Neural crest cell (in vitro differentiated cells): ENCODE data around the gene GPR137C. TPM values are rescaled to one million over a fixed set of nuclear protein-coding genes. Genes with fewer than 3 reads are reported as not detected.
"Not testable (repeated sequence)": the region's sequence is repeated elsewhere in the genome, so short reads cannot be mapped to it uniquely, and the experiment has no call there.

ENCODE experiments used
- DNase-seq: peaks from one replicate; pipeline ENCODE4 v3.0.0; 2021; ENCODE audit warnings: low read depth, mixed read lengths, low spot score
- H3K27ac Mint-ChIP-seq: one replicate; pipeline ENCODE4 v1.8.0; 2021; ENCODE audit warnings: mild to moderate bottlenecking, mixed read lengths; ENCODE audit not compliant: unreplicated experiment
- H3K27me3 Mint-ChIP-seq: 2 replicates; pipeline ENCODE4 v1.8.0; 2021; ENCODE audit warnings: low read depth, mild to moderate bottlenecking, mixed read lengths
- H3K36me3 Mint-ChIP-seq: 2 replicates; pipeline ENCODE4 v1.8.0; 2021; ENCODE audit warnings: low read depth, mild to moderate bottlenecking, mixed read lengths
- H3K4me1 Mint-ChIP-seq: 2 replicates; pipeline ENCODE4 v1.8.0; 2021; ENCODE audit warnings: mixed read lengths
- H3K4me3 Mint-ChIP-seq: one replicate; pipeline ENCODE4 v1.8.0; 2021; ENCODE audit warnings: mild to moderate bottlenecking, mixed read lengths
- H3K9me3 Mint-ChIP-seq: 2 replicates; pipeline ENCODE4 v1.8.0; 2021; ENCODE audit warnings: mixed read lengths
- total RNA-seq: library from RNA; stranded (reverse); gene quantifications from 2 replicates; pipeline ENCODE4 v1.2.1, GENCODE V29; 2021
- TF ChIP-seq, protein P1 (sequence below): fragments of 200-600 bp; sonication (generic); conservative IDR thresholded peaks from 2 replicates; pipeline ENCODE4 v1.5.0; 2021; ENCODE audit warnings: antibody characterized with exemption, mild to moderate bottlenecking

GPR137C gene
- total RNA-seq, 1 donor from 2014 or later: 3.9 TPM

- TF ChIP-seq, protein P1, sequence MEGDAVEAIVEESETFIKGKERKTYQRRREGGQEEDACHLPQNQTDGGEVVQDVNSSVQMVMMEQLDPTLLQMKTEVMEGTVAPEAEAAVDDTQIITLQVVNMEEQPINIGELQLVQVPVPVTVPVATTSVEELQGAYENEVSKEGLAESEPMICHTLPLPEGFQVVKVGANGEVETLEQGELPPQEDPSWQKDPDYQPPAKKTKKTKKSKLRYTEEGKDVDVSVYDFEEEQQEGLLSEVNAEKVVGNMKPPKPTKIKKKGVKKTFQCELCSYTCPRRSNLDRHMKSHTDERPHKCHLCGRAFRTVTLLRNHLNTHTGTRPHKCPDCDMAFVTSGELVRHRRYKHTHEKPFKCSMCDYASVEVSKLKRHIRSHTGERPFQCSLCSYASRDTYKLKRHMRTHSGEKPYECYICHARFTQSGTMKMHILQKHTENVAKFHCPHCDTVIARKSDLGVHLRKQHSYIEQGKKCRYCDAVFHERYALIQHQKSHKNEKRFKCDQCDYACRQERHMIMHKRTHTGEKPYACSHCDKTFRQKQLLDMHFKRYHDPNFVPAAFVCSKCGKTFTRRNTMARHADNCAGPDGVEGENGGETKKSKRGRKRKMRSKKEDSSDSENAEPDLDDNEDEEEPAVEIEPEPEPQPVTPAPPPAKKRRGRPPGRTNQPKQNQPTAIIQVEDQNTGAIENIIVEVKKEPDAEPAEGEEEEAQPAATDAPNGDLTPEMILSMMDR: no peak
- Mint-ChIP-seq H3K9me3 (no peaks in the 10 kb centered on the region), H3K27me3 (peaks cover 5% of the 10 kb centered on the region), H3K27ac (no peak overlapping the region), H3K36me3 (no peaks in the 10 kb centered on the region), H3K4me3 (peak overlapping the region; percentile 99), H3K4me1 (peaks cover 32% of the 10 kb centered on the region)
- DNase-seq: peak; percentile 22
These were observed 500 bp downstream of the GPR137C start for GRCh38 chr14:52553002-52553670.

- H3K9me3 Mint-ChIP-seq: no peaks in the 10 kb centered on the region
- peak overlapping the region; percentile 99 for H3K27ac Mint-ChIP-seq
- peak; percentile 24 for DNase-seq
- H3K4me1 Mint-ChIP-seq: peaks cover 32% of the 10 kb centered on the region
- TF ChIP-seq, protein P1: peak; percentile 31
- H3K36me3 Mint-ChIP-seq: peaks cover 3% of the 10 kb centered on the region
- peaks cover 5% of the 10 kb centered on the region for H3K27me3 Mint-ChIP-seq
- peak overlapping the region; percentile 99 for H3K4me3 Mint-ChIP-seq
These were observed 1.3 kb downstream of the GPR137C start for GRCh38 chr14:52553671-52554575.

DNA sequence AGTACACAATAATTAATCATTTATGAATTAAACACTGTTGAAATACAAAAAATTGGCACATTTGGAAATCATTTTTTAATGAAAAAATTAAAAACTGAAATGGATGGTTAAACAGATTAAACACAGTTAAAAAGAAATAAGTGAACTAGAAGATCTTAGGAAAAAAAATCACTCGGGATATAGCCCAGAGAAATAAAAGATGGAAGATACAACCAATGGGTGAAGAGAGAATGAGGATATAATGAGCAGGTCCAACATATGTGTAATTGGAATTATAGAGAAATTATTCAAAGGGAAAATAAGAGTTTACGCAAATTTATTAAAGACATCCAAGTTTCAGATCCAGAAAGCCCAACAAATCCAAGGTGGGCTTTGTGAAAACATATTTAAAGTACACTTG lies 6.1 kb downstream of the GPR137C start:
- no peaks in the 10 kb centered on the region for H3K9me3 Mint-ChIP-seq
- H3K4me3 Mint-ChIP-seq: no peak overlapping the region
- H3K36me3 Mint-ChIP-seq: peaks cover 3% of the 10 kb centered on the region
- peaks cover 5% of the 10 kb centered on the region for H3K27me3 Mint-ChIP-seq
- H3K27ac Mint-ChIP-seq: no peak overlapping the region
- DNase-seq: no peak
- TF ChIP-seq, protein P1: no peak
- peaks cover 9% of the 10 kb centered on the region for H3K4me1 Mint-ChIP-seq

DNA sequence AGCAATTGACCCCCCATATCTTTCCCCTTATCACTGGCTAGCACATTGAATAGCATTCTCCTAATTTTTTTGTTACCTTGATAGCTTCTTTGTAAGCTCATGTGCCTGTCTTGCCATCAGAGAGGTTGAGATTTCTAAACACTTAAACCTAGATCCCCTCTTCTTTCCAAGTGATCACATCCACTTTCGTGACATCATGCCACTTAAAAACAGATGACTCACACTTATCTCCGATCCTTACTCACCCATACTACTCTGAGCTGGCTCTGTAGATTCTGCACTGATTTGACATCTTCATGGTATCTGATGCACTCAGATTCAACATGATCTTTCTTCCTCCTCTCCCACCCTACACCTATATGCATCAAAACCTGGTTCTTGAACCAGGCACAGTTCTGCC lies 10.5 kb downstream of the GPR137C start:
- Mint-ChIP-seq H3K4me3 (no peak overlapping the region), H3K4me1 (no peaks in the 10 kb centered on the region), H3K36me3 (peaks cover 3% of the 10 kb centered on the region), H3K27ac (no peak overlapping the region), H3K27me3 (no peaks in the 10 kb centered on the region), H3K9me3 (no peaks in the 10 kb centered on the region)
- TF ChIP-seq, protein P1: no peak
- no peak for DNase-seq

GRCh38 chr14:52568454-52568853 lies 15.8 kb downstream of the GPR137C start:
- not testable (repeated sequence) for DNase-seq, H3K27me3 Mint-ChIP-seq, H3K27ac Mint-ChIP-seq, H3K4me1 Mint-ChIP-seq, H3K4me3 Mint-ChIP-seq
- Mint-ChIP-seq H3K36me3 (peaks cover 29% of the 10 kb centered on the region), H3K9me3 (peaks cover 12% of the 10 kb centered on the region)

DNA sequence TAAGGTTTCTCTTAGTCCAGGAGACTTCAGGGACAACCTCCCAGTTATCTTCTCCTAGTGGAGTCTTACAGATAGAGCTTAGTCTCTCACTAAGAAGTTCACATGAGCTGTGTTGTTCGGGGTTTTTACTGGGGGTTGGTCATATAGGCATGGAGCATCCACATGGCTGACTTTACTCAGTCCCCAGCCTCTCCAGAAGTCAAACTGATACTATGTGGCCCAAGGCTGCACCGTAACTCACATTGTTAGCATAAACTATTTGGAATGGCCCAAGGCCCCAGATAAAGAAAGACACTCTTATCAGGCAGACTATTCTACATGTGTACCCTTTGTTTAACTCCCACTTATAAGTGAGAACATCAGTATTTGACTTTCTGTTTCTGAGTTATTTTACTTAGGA lies 23.2 kb downstream of the GPR137C start:
- Mint-ChIP-seq H3K4me3 (no peak overlapping the region), H3K36me3 (peaks cover 17% of the 10 kb centered on the region), H3K27ac (no peak overlapping the region), H3K4me1 (no peaks in the 10 kb centered on the region), H3K9me3 (peaks cover 9% of the 10 kb centered on the region), H3K27me3 (no peaks in the 10 kb centered on the region)
- TF ChIP-seq, protein P1: no peak
- no peak for DNase-seq
